Lung (tissue), 12 donors: ENCODE measurements around the gene CLEC2L. TPM values are rescaled to one million over a fixed set of nuclear protein-coding genes. Genes with fewer than 3 reads are reported as not detected.
A peak's percentile ranks its signal among the peaks of the same experiment; 100 is the strongest.

ENCODE experiments used
- ATAC-seq: fragments of 200-7000 bp; cut with Tn5 transposase; one replicate; pipeline ENCODE4 v1.9.1; 2020; ENCODE audit warnings: moderate number of reproducible peaks; ENCODE audit not compliant: insufficient read depth, low FRiP score
- DNase-seq, 3 donors: peaks; one replicate each; pipeline ENCODE4 v3.0.0-alpha.2; 2013 to 2017
- H3K27ac ChIP-seq, 2 donors: one replicate each; pipeline ENCODE4 v1.5.1; 2013; ENCODE audit warnings: mild to moderate bottlenecking in 2 of 2, moderate library complexity in 2 of 2, control low read depth in 1 of 2, inconsistent platforms in 1 of 2, low read depth in 1 of 2, low read length in 1 of 2
- H3K27me3 ChIP-seq, 3 donors: one replicate each; pipeline ENCODE4 v1.5.1; 2013; ENCODE audit warnings: low read length in 2 of 3; ENCODE audit not compliant: control insufficient read depth in 3 of 3, insufficient read depth in 3 of 3
- H3K36me3 ChIP-seq, 4 donors: one replicate each; pipeline ENCODE4 v1.5.1; 2013; ENCODE audit warnings: low read length in 4 of 4, mild to moderate bottlenecking in 1 of 4, moderate library complexity in 1 of 4; ENCODE audit not compliant: control insufficient read depth in 4 of 4, insufficient read depth in 4 of 4
- H3K4me1 ChIP-seq, 5 donors: one replicate each; pipeline ENCODE4 v1.5.1; 2013; ENCODE audit warnings: low read length in 5 of 5, mild to moderate bottlenecking in 2 of 5, moderate library complexity in 1 of 5; ENCODE audit not compliant: control insufficient read depth in 5 of 5, insufficient read depth in 5 of 5
- H3K4me3 ChIP-seq: one replicate; pipeline ENCODE4 v1.5.1; 2013; ENCODE audit warnings: mild to moderate bottlenecking, control low read depth, moderate library complexity
- H3K9ac ChIP-seq, 2 donors: one replicate each; pipeline ENCODE4 v1.5.1; 2013; ENCODE audit warnings: low read length in 2 of 2, control low read depth in 1 of 2; ENCODE audit not compliant: insufficient read depth in 1 of 2
- H3K9me3 ChIP-seq, 4 donors: one replicate each; pipeline ENCODE4 v1.5.1; 2013; ENCODE audit warnings: low read length in 3 of 4, mild to moderate bottlenecking in 1 of 4, moderate library complexity in 1 of 4; ENCODE audit not compliant: control insufficient read depth in 4 of 4, insufficient read depth in 3 of 4
- WGBS, 2 donors: extraction: QIAGEN DNeasy Blood & Tissue Kit; methylation state at CpG; one replicate each; pipeline ENCODE4 v1.1.7; 2013; 5-methylcytosine and 5-hydroxymethylcytosine counted together
- polyA plus RNA-seq, 2 donors: library from polyadenylated mRNA; stranded (reverse); fragments of 200-250 nt; gene quantifications; one replicate each; pipeline ENCODE4 v1.2.1, GENCODE V29; 2013
- total RNA-seq, 2 donors: library from RNA; depleted of rRNA in 1 of 2; stranded (reverse); fragments of >200 nt in 1 of 2; gene quantifications; one replicate each; pipeline ENCODE4 v1.2.1, GENCODE V29; 2014 to 2021
- TF ChIP-seq, protein P1 (sequence below): IDR thresholded peaks from 2 replicates; pipeline ENCODE4 v1.5.1; 2012; ENCODE audit warnings: mild to moderate bottlenecking; ENCODE audit errors: control extremely low read depth, extremely low read depth
- donor health status: control.
- donor health status: control.
- donor health status: Bipolar disorder and iron deficiency.
- donor health status: healthy.
- donor health status: DM: yes; HTN: yes; CAD: no.

The CLEC2L gene
- total and polyA plus RNA-seq, 4 donors: 0.03 TPM; not detected in 3

DNA sequence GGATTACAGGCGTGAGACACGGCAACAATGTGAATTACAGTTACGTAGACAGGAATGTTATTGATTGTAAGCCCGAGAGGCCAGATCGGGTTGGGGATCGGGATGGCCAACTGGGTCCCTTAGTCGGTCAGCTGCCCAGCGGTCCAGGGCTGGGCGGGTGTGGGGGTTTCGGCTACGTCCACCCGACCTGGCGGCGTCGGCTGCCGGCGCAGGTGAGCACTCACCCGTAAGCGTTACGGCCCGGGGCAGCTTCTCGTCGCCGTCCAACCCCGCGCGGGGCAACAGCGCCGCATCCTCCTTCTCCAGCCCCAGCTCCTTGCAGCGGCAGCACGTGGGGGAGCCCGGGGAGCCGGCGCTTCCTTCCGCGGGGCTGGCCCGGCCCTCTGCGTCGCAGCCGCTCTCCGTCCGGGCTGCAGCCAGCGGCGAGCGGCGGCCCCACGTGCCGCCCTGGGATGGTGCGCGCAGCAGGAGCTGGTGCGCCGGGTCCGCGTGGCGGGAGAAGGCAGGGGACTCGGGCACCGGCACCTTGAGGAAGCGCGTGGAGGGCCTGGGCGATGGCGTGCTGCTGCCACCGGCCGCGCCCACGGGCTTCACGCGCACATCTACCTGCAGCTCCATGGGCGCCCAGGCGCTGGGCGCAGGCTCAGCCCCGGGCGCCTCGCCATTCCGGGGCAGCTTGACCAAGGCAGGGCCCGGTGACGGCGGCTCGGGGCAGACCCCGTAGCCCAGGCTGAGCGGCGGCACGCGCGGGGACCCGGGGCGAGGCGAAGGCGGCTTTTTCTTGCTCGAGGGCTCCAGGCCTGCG is 40.6 kb upstream of the CLEC2L start:
- peaks cover 0 to 47% (median 28%) of the 10 kb centered on the region in 3 donors for H3K27me3 ChIP-seq
- ATAC-seq (peak; percentile 32), DNase-seq (peak; percentile 19 to 41 (median 38))
- H3K27ac ChIP-seq: peak overlapping the region in 1 of 2 donors; percentile 14
- peaks cover 0 to 17% (median 4%) of the 10 kb centered on the region in 5 donors for H3K4me1 ChIP-seq
- peaks cover 0 to 2% (median 0%) of the 10 kb centered on the region in 4 donors for H3K9me3 ChIP-seq
- TF ChIP-seq, protein P1, sequence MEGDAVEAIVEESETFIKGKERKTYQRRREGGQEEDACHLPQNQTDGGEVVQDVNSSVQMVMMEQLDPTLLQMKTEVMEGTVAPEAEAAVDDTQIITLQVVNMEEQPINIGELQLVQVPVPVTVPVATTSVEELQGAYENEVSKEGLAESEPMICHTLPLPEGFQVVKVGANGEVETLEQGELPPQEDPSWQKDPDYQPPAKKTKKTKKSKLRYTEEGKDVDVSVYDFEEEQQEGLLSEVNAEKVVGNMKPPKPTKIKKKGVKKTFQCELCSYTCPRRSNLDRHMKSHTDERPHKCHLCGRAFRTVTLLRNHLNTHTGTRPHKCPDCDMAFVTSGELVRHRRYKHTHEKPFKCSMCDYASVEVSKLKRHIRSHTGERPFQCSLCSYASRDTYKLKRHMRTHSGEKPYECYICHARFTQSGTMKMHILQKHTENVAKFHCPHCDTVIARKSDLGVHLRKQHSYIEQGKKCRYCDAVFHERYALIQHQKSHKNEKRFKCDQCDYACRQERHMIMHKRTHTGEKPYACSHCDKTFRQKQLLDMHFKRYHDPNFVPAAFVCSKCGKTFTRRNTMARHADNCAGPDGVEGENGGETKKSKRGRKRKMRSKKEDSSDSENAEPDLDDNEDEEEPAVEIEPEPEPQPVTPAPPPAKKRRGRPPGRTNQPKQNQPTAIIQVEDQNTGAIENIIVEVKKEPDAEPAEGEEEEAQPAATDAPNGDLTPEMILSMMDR: no peak
- peak overlapping the region; percentile 21 for H3K4me3 ChIP-seq
- no peaks in the 10 kb centered on the region for H3K36me3 ChIP-seq
- WGBS, 2 donors: 3% methylated on average over 72 to 90 of the region's 90 CpGs
- H3K9ac ChIP-seq: no peak overlapping the region

DNA sequence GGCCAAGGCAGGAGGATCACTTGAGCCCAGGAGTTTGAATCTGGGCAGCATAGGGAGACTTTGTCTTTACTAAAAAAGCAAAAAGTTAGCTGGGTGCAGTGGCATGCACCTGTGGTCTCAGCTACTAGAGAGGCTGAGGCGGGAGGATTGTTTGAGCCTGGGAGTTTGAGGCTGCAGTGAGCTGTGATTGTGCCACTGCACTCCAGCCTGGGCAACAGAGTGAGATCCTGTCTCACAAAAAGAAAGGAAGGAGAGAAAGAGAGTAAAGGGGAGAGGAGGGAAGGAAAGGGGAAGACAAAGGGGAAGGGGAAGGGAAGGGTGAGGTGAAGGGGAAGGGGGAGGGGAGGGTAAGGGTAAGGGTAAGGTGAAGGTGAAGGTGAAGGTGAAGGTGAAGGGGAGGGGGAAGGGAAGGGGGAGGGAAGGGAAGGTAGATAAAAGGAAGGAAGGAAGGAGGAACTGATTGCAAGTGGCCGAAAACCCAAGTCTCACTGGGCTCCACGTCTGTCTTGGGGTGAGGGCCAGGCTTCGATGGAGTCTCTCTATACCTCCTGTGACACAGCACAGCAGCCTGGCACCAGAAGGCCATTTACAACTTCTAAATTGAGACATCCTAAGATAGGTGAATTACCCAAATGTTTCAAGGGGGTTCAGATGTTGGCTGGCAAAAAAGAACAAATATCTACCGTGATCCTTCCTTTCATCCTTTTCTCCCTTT is 36.0 kb upstream of the CLEC2L start:
- Histone ChIP-seq H3K27me3 (peaks cover 0 to 27% (median 23%) of the 10 kb centered on the region in 3 donors), H3K9ac (no peak overlapping the region), H3K4me1 (peaks cover 0 to 14% (median 4%) of the 10 kb centered on the region in 5 donors), H3K4me3 (no peak overlapping the region), H3K36me3 (no peaks in the 10 kb centered on the region), H3K27ac (no peak overlapping the region), H3K9me3 (peaks cover 0 to 11% (median 6%) of the 10 kb centered on the region in 4 donors)
- DNase-seq (no peak), ATAC-seq (no peak)
- TF ChIP-seq, protein P1: no peak
- 75% methylated on average over 5 of the region's 5 CpGs for WGBS, 2 donors

DNA sequence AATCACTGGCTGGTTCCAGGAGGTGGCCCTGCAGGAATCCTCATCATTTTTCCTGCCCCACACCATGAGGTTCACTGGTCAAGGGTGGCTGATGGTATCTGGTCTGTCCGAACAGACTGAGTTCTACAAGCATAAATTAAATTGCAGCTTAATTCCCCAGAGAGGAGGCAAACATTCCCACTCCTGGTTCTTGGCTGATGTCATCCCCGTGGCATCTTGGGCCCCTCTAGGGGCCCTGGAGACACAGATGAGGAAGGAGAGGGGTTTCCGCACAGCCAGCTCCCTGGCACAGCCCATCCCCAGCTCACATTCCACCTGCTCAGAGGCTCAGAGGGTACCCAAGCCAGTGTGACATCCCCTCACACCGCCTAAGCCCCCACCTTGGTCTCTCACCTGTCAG is 34.7 kb upstream of the CLEC2L start:
- no peak overlapping the region for H3K4me3 ChIP-seq
- no peak overlapping the region for H3K27ac ChIP-seq
- peaks cover 0 to 14% (median 8%) of the 10 kb centered on the region in 4 donors for H3K9me3 ChIP-seq
- DNase-seq (no peak), ATAC-seq (no peak)
- H3K27me3 ChIP-seq: peaks cover 0 to 20% (median 20%) of the 10 kb centered on the region in 3 donors
- 74 to 78% methylated on average over 4 of the region's 4 CpGs for WGBS, 2 donors
- H3K9ac ChIP-seq: no peak overlapping the region
- H3K36me3 ChIP-seq: no peaks in the 10 kb centered on the region
- TF ChIP-seq, protein P1: no peak
- peaks cover 0 to 2% (median 0%) of the 10 kb centered on the region in 5 donors for H3K4me1 ChIP-seq
